OCI-LY3 (cell line): Measurements from ENCODE around the gene SHLD1.

Source experiments
- EZH2phosphoT487 ChIP-seq: fragments of 200-600 bp; shearing (Covaris generic); IDR thresholded peaks from 2 replicates; pipeline ENCODE4 v1.6.1; 2018; ENCODE audit warnings: antibody characterized with exemption, mixed run types, low read depth
- TF ChIP-seq, protein P1 (sequence below): fragments of 200-600, 300-600 bp; sonication (generic); IDR thresholded peaks from 2 replicates; pipeline ENCODE4 v1.5.1; 2014; ENCODE audit warnings: antibody characterized with exemption, low read length, low read depth

DNA sequence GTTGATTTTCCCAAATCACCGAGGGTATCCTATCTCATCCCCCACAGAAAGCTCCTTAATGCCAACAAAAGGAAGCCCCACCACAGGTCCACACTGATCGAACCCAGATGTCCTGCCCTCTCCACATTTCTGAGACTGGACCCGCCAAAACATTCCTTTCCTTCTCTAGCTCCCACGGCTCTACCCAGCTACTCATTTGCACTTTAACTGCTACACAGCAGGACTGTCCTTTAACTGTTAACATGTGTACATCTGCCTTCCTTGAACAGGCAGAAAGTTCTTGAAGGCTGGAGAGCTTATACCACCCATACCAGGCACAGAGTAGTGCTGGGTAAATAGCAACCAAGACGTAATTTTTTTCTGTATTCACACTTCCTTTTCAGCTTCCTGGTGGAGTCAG lies 131.5 kb downstream of the SHLD1 start:
- TF ChIP-seq, protein P1, sequence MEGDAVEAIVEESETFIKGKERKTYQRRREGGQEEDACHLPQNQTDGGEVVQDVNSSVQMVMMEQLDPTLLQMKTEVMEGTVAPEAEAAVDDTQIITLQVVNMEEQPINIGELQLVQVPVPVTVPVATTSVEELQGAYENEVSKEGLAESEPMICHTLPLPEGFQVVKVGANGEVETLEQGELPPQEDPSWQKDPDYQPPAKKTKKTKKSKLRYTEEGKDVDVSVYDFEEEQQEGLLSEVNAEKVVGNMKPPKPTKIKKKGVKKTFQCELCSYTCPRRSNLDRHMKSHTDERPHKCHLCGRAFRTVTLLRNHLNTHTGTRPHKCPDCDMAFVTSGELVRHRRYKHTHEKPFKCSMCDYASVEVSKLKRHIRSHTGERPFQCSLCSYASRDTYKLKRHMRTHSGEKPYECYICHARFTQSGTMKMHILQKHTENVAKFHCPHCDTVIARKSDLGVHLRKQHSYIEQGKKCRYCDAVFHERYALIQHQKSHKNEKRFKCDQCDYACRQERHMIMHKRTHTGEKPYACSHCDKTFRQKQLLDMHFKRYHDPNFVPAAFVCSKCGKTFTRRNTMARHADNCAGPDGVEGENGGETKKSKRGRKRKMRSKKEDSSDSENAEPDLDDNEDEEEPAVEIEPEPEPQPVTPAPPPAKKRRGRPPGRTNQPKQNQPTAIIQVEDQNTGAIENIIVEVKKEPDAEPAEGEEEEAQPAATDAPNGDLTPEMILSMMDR, result no peak
- no peak for TF ChIP-seq EZH2phosphoT487
